Activated CD4-positive, alpha-beta T cell treated with anti-CD3 and anti-CD28 coated beads for 1 hour (primary cell): ENCODE data around the gene C16orf90.
"Not testable (repeated sequence)": the region's sequence is repeated elsewhere in the genome, so short reads cannot be mapped to it uniquely, and the experiment has no call there.

Source experiments
- DNase-seq: peaks from one replicate; pipeline ENCODE4 v3.0.0-alpha.2; 2020

C16orf90 gene

GRCh38 chr16:3511286-3512180 lies 16.2 kb upstream of the C16orf90 start:
- DNase-seq, result no peak

- DNase-seq, result no peak
These were observed 15.1 kb upstream of the C16orf90 start for GRCh38 chr16:3510416-3510815.

- peak; percentile 66 for DNase-seq
These were observed 14.2 kb upstream of the C16orf90 start for GRCh38 chr16:3509470-3509928.

GRCh38 chr16:3508736-3509135 lies 13.4 kb upstream of the C16orf90 start:
- DNase-seq, result no peak

- DNase-seq, result peak; percentile 39
These were observed 8.2 kb upstream of the C16orf90 start for GRCh38 chr16:3503523-3503922.

- DNase-seq, result no peak
These were observed 6.6 kb upstream of the C16orf90 start for GRCh38 chr16:3501783-3502400.

GRCh38 chr16:3501412-3501761 lies 6.1 kb upstream of the C16orf90 start:
- not testable (repeated sequence) for DNase-seq

GRCh38 chr16:3498988-3499387 lies 3.7 kb upstream of the C16orf90 start:
- DNase-seq, result no peak

- DNase-seq, result no peak
These were observed 2.5 kb upstream of the C16orf90 start for GRCh38 chr16:3497771-3498170.

- no peak for DNase-seq
These were observed 1.1 kb upstream of the C16orf90 start for GRCh38 chr16:3496386-3496785.

- no peak for DNase-seq
These were observed 809 bp downstream of the C16orf90 start for GRCh38 chr16:3494386-3494973.

- DNase-seq, result no peak
These were observed 2.9 kb downstream of the C16orf90 start for GRCh38 chr16:3492356-3492755.

GRCh38 chr16:3490911-3491629 lies 4.2 kb downstream of the C16orf90 start:
- DNase-seq, result no peak

GRCh38 chr16:3488801-3489200 lies 6.5 kb downstream of the C16orf90 start:
- DNase-seq, result no peak

- DNase-seq, result no peak
These were observed 7.5 kb downstream of the C16orf90 start for GRCh38 chr16:3487521-3488410.

- no peak for DNase-seq
These were observed 8.6 kb downstream of the C16orf90 start for GRCh38 chr16:3486506-3487215.

GRCh38 chr16:3485821-3486505 lies 9.3 kb downstream of the C16orf90 start:
- no peak for DNase-seq

GRCh38 chr16:3485097-3485745 lies 10.1 kb downstream of the C16orf90 start:
- DNase-seq, result no peak

- no peak for DNase-seq
These were observed 10.8 kb downstream of the C16orf90 start for GRCh38 chr16:3484318-3485096.
